Adrenal gland (tissue), 12 donors: Measurements from ENCODE around the gene MACROH2A1. TPM values are rescaled to one million over a fixed set of nuclear protein-coding genes. Genes with fewer than 3 reads are reported as not detected.

ENCODE experiments used
- DNase-seq, 7 donors: peaks; one replicate each; pipeline ENCODE4 v3.0.0-alpha.2; 2019 to 2020
- H3K27ac ChIP-seq, 5 donors: fragments of 200-600 bp; sonication (generic) in 4 of 5; 1 replicate in 3 of 5; 2 replicates in 2 of 5; pipeline versions ENCODE4 v1.5.1 to v1.8.0; 2016 to 2020; ENCODE audit warnings: mild to moderate bottlenecking in 1 of 5
- H3K27me3 ChIP-seq: fragments of 200-600 bp; 2 replicates; pipeline ENCODE4 v1.8.0; 2021
- H3K36me3 ChIP-seq, 2 donors: fragments of 200-600 bp; replicated peaks in 1 of 2; 1 replicate in 1 of 2; 2 replicates in 1 of 2; pipeline versions ENCODE4 v1.5.1 to v1.8.0; 2018 to 2022
- H3K4me1 ChIP-seq, 2 donors: fragments of 200-600 bp; replicated peaks in 1 of 2; 1 replicate in 1 of 2; 2 replicates in 1 of 2; pipeline versions ENCODE4 v1.5.1 to v1.8.0; 2018 to 2021
- H3K4me3 ChIP-seq, 4 donors: fragments of 200-600 bp; sonication (generic) in 3 of 4; one replicate each; pipeline ENCODE4 v1.5.1; 2016 to 2018
- H3K9me3 ChIP-seq, 3 donors: fragments of 200-600 bp; sonication (generic) in 1 of 3; replicated peaks in 1 of 3; 1 replicate in 2 of 3; 2 replicates in 1 of 3; pipeline versions ENCODE4 v1.5.1 to v1.8.0; 2016 to 2021
- POLR2A ChIP-seq, 2 donors: fragments of 450-650 bp; IDR thresholded peaks; one replicate each; pipeline ENCODE4 v1.6.1; 2017; ENCODE audit warnings: antibody characterized with exemption in 2 of 2, mild to moderate bottlenecking in 2 of 2, moderate library complexity in 1 of 2
- WGBS, 4 donors: extraction: QIAGEN DNeasy Blood & Tissue Kit in 2 of 4; methylation state at CpG; one replicate each; pipeline versions ENCODE4 v1.1.5 to v1.1.7; 2013 to 2017; 5-methylcytosine and 5-hydroxymethylcytosine counted together
- intact Hi-C, 2 donors: fragments of 100-400 bp; cut with DNase I; formaldehyde crosslinking; loops; one replicate each; pipeline versions ENCODE4 v1.14.1 to v1.15.0; 2022 to 2023
- polyA plus RNA-seq, 3 donors: library from polyadenylated mRNA; stranded (reverse); fragments of 200-250 nt in 2 of 3; fragments of 350-450 nt in 1 of 3; fragmentation: Illumina TruSeq in 1 of 3; extraction: RNeasy Lipid Tissue Mini Kit (QIAGEN cat#74804) in 1 of 3; gene quantifications; one replicate each; pipeline ENCODE4 v1.2.3, GENCODE V29; 2013 to 2014
- total RNA-seq, 9 donors: library from RNA; depleted of rRNA in 4 of 9; stranded (reverse); fragments of >200 nt in 4 of 9; fragments of 120-200 nt in 1 of 9; fragmentation: NEBNext Ultra II Directional in 1 of 9; extraction: Animal tissue kit (Norgen Biotek cat#: 25700) in 1 of 9; gene quantifications; one replicate each; pipeline versions ENCODE4 v1.1.0 to v1.2.4, GENCODE V29; 2013 to 2023
- TF ChIP-seq, protein P1 (sequence below), 6 experiments: fragments of 450-650 bp in 4 of 6; fragments of 200-600 bp in 2 of 6; sonication (generic) in 1 of 6; IDR thresholded peaks; 1 replicate in 5 of 6; 2 replicates in 1 of 6; pipeline versions ENCODE4 v1.5.1 to v1.8.0; 2016 to 2021; ENCODE audit warnings: antibody characterized with exemption in 6 of 6, mild to moderate bottlenecking in 2 of 6, moderate library complexity in 1 of 6
- donor health status: healthy with polysubstance abuse.
- donor health status: Bipolar disorder and iron deficiency.
- donor health status: DM: yes; HTN: yes; CAD: no.
- donor health status: DM: no; HTN: no; CAD: no.
- donor health status: DM: no; HTN: no; CAD: no.
- donor health status: DM: yes; HTN: yes; CAD: no.

The MACROH2A1 gene
- total and polyA plus RNA-seq, 12 donors, result 77.2 to 241 (median 144) TPM

DNA sequence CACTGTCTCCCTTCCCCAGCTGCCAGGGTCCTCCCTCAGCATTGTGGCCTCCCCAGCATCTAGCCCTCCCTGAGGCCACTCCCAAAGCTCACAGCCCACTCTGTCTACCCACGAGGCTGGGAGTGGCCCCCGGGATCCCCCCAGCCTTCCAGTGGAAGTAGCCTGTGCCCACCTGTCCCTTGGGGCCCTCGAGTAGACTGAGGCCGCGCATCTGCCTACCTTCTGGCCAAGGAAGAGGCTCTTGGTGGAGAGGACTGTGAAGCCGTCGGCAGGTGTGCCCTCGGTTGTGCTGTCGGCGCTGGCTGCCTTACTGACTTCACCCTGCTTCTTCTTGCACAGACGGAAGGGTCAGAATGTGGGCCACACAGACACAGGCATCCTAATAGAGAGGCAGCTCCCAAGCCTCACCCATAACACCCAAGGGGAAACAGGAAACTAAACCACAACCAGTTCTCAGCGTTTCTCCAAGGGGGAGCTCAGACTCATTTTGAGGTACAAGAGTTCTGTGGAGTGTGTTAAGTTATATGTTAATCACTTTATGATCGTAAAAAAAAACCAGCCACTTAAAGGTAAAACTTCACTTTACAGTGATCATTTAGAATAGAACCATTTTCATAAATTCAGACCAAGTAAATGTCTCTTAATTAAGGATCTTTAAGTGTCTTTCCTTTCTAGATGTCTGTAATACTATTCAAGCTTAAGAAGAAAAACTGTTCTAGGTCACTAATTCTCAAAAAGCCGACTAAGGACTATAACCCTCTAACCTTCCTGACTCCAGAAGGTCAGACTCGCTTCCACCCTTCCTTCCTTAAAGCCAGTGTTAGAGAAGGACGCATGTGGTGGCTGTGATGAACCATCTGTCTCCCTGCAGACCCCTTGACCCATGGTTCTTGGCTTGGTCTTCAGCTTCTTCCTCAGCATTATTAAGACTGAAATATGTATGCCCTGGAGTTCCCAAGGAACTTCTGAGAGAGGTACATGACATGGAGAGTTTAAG, 38.5 kb downstream of the MACROH2A1 start:
- no peaks in the 10 kb centered on the region for H3K27me3 ChIP-seq
- H3K9me3 ChIP-seq, result no peaks in the 10 kb centered on the region
- intact Hi-C loops, result no loop called here
- H3K27ac ChIP-seq, result no peak overlapping the region
- H3K4me3 ChIP-seq, result no peak overlapping the region
- peaks cover 0 to 9% of the 10 kb centered on the region in 2 donors for H3K36me3 ChIP-seq
- peak in 1 of 7 donors; percentile 45 for DNase-seq
- peaks cover 14 to 28% of the 10 kb centered on the region in 2 donors for H3K4me1 ChIP-seq
- WGBS, 4 donors, result 76 to 88% (median 80%) methylated on average over 8 to 16 of the region's 16 CpGs
- no peak for TF ChIP-seq POLR2A (IDR thresholded peaks at IDR 0.05)
- TF ChIP-seq, protein P1, sequence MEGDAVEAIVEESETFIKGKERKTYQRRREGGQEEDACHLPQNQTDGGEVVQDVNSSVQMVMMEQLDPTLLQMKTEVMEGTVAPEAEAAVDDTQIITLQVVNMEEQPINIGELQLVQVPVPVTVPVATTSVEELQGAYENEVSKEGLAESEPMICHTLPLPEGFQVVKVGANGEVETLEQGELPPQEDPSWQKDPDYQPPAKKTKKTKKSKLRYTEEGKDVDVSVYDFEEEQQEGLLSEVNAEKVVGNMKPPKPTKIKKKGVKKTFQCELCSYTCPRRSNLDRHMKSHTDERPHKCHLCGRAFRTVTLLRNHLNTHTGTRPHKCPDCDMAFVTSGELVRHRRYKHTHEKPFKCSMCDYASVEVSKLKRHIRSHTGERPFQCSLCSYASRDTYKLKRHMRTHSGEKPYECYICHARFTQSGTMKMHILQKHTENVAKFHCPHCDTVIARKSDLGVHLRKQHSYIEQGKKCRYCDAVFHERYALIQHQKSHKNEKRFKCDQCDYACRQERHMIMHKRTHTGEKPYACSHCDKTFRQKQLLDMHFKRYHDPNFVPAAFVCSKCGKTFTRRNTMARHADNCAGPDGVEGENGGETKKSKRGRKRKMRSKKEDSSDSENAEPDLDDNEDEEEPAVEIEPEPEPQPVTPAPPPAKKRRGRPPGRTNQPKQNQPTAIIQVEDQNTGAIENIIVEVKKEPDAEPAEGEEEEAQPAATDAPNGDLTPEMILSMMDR (IDR thresholded peaks at IDR 0.05), result no peak

DNA sequence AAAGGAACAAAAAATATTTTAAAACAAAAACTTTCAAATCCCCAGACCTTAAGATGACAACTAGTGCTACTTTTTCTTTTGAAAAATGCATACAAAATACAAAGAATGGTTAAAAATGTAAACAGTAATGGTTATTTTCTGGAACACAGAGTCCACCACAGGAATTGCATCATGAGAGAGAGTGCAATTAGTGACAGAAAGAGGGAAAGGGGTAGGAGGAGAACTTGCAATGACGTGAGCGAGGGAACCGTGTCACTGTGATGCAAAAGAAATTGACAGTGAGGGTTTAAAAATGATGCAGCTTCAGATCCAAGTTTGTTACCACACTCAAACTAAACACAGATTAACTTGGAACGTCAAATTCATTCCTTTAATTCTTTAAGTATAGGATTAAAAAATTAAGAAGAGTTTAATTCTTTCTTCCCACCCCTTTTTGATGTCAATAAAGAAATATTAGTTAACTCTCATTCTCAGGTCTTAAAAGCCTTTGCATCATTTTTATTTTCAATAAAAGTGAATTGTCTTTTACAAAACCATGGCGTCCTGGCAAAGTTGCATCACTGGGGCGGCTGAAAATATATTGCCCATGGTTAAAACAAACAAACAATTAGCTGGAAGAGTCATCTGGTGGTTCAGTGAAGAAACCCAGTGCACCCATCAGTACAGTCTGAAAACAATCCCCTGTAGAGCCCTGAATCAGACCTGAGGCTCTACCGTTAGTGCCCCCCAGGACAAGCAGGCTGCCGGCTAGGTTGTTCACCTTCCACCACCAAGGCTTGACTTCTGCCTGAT, 39.5 kb downstream of the MACROH2A1 start:
- peak in 1 of 7 donors; percentile 20 for DNase-seq
- WGBS, 4 donors, result 88 to 93% (median 90%) methylated on average over 8 of the region's 8 CpGs
- Histone ChIP-seq H3K9me3 (no peaks in the 10 kb centered on the region), H3K4me3 (no peak overlapping the region), H3K27ac (no peak overlapping the region), H3K36me3 (peaks cover 0 to 8% of the 10 kb centered on the region in 2 donors), H3K4me1 (peaks cover 14 to 32% of the 10 kb centered on the region in 2 donors), H3K27me3 (no peaks in the 10 kb centered on the region)
- intact Hi-C loops, result no loop called here
- TF ChIP-seq POLR2A (IDR thresholded peaks at IDR 0.05), result no peak
- TF ChIP-seq, protein P1 (IDR thresholded peaks at IDR 0.05), result no peak

DNA sequence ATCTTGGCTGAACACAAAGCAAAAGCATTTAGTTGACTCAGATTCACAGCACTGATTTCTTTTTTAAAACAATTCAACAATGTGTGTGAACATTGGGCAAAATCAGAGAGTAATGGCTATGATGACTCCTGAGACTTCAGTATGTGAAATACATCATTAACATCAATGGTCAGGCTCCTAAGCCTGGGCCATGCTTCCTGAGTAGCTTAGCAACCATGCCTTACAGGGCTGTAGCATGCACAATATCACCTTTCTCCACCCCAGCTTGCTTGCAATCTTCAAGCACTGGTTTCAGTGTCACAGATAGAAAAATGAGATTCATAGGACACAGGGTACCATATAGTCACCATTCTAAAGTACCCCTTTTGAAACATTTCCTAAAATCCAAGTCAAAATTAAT, 41.3 kb downstream of the MACROH2A1 start:
- peaks cover 14 to 35% of the 10 kb centered on the region in 2 donors for H3K4me1 ChIP-seq
- intact Hi-C loops, result no loop called here
- no peak for TF ChIP-seq POLR2A (IDR thresholded peaks at IDR 0.05)
- TF ChIP-seq, protein P1 (IDR thresholded peaks at IDR 0.05), result no peak
- peaks cover 0 to 8% of the 10 kb centered on the region in 2 donors for H3K36me3 ChIP-seq
- H3K27ac ChIP-seq, result peak overlapping the region in 2 of 5 donors; percentile 25 to 79
- no peaks in the 10 kb centered on the region for H3K27me3 ChIP-seq
- no peaks in the 10 kb centered on the region for H3K9me3 ChIP-seq
- H3K4me3 ChIP-seq, result no peak overlapping the region
- DNase-seq, result peak in 1 of 7 donors; percentile 43
